Measurements from ENCODE around the gene ZBTB26.

- TF ChIP-seq POLR2A (IDR thresholded peaks at IDR 0.05; ENCODE audit: low read length) = no peak
- no peak for TF ChIP-seq GATA1 (IDR thresholded peaks at IDR 0.05; ENCODE audit: low read depth, low read length)
Measured at GRCh38 chr9:122923947-122924346, 7.4 kb downstream of the ZBTB26 start.
